HEK293T (cell line): Measurements from ENCODE around the gene MYADML2.

Experiments used
- CTCF ChIA-PET: fragments of 350-600 bp; formaldehyde crosslinking; extraction: SDS; loops from one replicate; lab custom pipeline; 2021; ENCODE audit warnings: antibody characterized with exemption, inconsistent platforms; lab: Yijun Ruan, JAX
- POLR2A ChIA-PET: fragments of 350-600 bp; formaldehyde crosslinking; extraction: SDS; loops from one replicate; lab custom pipeline; 2020; ENCODE audit warnings: antibody characterized with exemption, inconsistent platforms; lab: Yijun Ruan, JAX
- DNase-seq: peaks from one replicate; pipeline ENCODE4 v3.0.0; 2012; ENCODE audit warnings: mixed read lengths; ENCODE audit errors: extremely low spot score
- ARNT ChIP-seq: fragments of 450-650 bp; IDR thresholded peaks from 2 replicates; pipeline ENCODE4 v1.6.1; 2017; ENCODE audit warnings: mild to moderate bottlenecking
- BHLHE40 ChIP-seq: fragments of 450-650 bp; IDR thresholded peaks from 2 replicates; pipeline ENCODE4 v1.6.1; 2016; ENCODE audit warnings: mild to moderate bottlenecking, moderate library complexity, borderline replicate concordance
- CTBP1 ChIP-seq: fragments of 450-650 bp; IDR thresholded peaks from 2 replicates; pipeline ENCODE4 v1.6.1; 2016; ENCODE audit warnings: borderline replicate concordance
- ELF4 ChIP-seq: fragments of 450-650 bp; IDR thresholded peaks from 2 replicates; pipeline ENCODE4 v1.6.1; 2017; ENCODE audit warnings: antibody characterized with exemption
- FOXA1 ChIP-seq: fragments of 450-650 bp; IDR thresholded peaks from 2 replicates; pipeline ENCODE4 v1.6.1; 2016; ENCODE audit warnings: mild to moderate bottlenecking
- FOXK2 ChIP-seq: fragments of 450-650 bp; IDR thresholded peaks from 2 replicates; pipeline ENCODE4 v1.6.1; 2016; ENCODE audit warnings: mild to moderate bottlenecking
- FOXM1 ChIP-seq: fragments of 450-650 bp; IDR thresholded peaks from 2 replicates; pipeline ENCODE4 v1.6.1; 2017; ENCODE audit warnings: mild to moderate bottlenecking, borderline replicate concordance
- HDGF ChIP-seq: fragments of 450-650 bp; IDR thresholded peaks from 2 replicates; pipeline ENCODE4 v1.6.1; 2017; ENCODE audit warnings: antibody characterized with exemption, borderline replicate concordance
- L3MBTL2 ChIP-seq: fragments of 450-650 bp; conservative IDR thresholded peaks from 2 replicates; pipeline ENCODE4 v1.6.1; 2016; ENCODE audit warnings: mild to moderate bottlenecking
- LEF1 ChIP-seq: fragments of 450-650 bp; IDR thresholded peaks from 2 replicates; pipeline ENCODE4 v1.6.1; 2017; ENCODE audit warnings: mild to moderate bottlenecking, borderline replicate concordance
- NFRKB ChIP-seq: fragments of 450-650 bp; IDR thresholded peaks from 2 replicates; pipeline ENCODE4 v1.6.1; 2016; ENCODE audit warnings: mild to moderate bottlenecking, moderate library complexity
- SP1 ChIP-seq: fragments of 450-650 bp; IDR thresholded peaks from 2 replicates; pipeline ENCODE4 v1.6.1; 2017
- SUZ12 ChIP-seq: fragments of 450-650 bp; IDR thresholded peaks from 2 replicates; pipeline ENCODE4 v1.6.1; 2016; ENCODE audit warnings: mild to moderate bottlenecking
- TARDBP ChIP-seq: fragments of 450-650 bp; IDR thresholded peaks from 2 replicates; pipeline ENCODE4 v1.6.1; 2016
- ZNF384 ChIP-seq: fragments of 450-650 bp; IDR thresholded peaks from 2 replicates; pipeline ENCODE4 v1.6.1; 2016
- TF ChIP-seq, protein P1 (sequence below): fragments of 450-650 bp; IDR thresholded peaks from 2 replicates; pipeline ENCODE4 v1.6.1; 2016

The MYADML2 gene

DNA sequence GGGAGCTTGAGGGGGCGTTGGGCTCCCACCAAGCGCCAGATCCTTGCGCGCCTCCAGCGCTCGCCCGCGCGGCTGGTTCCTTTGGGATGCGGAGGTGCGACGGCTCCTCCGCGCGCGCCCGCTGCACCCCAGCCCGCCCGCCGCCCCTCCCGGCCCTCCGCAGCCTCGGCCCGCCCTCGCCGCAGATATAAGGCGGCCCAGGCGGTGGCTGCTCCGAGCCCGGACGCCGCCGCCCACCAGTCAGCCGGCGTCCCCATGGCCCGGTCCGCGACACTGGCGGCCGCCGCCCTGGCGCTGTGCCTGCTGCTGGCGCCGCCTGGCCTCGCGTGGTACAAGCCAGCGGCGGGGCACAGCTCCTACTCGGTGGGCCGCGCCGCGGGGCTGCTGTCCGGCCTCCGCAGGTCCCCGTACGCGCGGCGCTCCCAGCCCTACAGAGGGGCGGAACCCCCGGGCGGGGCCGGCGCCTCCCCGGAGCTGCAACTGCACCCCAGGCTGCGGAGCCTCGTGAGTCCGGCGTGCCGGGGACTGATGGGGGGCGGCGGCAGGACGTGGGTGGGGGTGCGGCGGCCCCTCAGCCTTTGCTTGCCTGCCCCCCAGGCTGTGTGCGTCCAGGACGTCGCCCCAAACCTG, 44.9 kb downstream of the MYADML2 start, which contains the start of gene NPB:
TSS of gene NPB (plus strand) at position 216 of the 630 bp plus-strand sequence. CDS start at position 256, 40 bp downstream.
- ChIA-PET CTCF (no interaction called here), POLR2A (no interaction called here)
- DNase-seq: no peak

DNA sequence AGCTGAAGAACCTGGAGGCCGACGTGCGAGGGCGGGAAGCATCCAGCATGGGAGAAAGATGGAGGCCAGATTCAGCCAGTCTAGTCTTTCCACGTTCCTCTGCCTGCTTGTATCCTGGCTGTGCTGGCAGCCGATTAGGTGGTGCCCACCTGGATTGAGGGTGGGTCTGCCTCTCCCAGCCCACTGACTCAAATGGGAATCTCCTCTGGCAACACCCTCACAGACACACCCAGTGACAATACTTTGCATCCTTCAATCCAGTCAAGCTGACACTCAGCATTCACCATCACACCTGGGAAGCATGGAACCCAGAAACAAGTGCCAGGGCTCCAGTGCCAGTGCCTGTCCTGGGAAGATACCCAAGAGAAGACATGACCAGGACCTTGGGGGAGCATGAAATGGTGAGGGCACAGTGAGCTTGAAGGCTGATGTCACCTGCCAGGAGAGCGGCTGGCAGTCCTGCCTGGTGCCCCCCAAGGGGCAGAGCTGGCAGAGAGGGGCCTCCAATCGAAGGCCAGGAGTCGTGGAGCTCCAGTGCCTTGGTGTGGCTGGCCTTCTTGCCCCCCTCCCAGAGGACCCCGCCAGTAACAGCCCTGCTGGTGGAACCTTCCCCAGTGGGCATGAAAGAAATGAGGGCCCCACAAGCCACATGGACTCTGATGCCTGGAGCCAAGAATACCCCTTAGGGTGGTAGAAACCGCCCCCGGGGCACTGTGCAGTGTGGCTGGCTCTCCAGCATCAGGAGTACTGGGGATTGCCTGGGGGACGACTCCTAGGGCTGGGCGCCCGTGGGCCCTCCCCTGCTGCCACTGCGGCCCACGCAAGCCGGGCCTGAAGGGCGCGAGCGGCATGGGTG, 45.6 kb downstream of the MYADML2 start:
- DNase-seq: no peak
- ChIA-PET POLR2A (no interaction called here), CTCF (no interaction called here)
- no peak for TF ChIP-seq HDGF
- no peak for TF ChIP-seq FOXA1
- TF ChIP-seq TARDBP: no peak
- TF ChIP-seq, protein P1, sequence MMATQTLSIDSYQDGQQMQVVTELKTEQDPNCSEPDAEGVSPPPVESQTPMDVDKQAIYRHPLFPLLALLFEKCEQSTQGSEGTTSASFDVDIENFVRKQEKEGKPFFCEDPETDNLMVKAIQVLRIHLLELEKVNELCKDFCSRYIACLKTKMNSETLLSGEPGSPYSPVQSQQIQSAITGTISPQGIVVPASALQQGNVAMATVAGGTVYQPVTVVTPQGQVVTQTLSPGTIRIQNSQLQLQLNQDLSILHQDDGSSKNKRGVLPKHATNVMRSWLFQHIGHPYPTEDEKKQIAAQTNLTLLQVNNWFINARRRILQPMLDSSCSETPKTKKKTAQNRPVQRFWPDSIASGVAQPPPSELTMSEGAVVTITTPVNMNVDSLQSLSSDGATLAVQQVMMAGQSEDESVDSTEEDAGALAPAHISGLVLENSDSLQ: no peak
- no peak for TF ChIP-seq ELF4
- no peak for TF ChIP-seq L3MBTL2
- no peak for TF ChIP-seq BHLHE40
- TF ChIP-seq FOXM1: no peak
- no peak for TF ChIP-seq LEF1
- TF ChIP-seq ZNF384: no peak
- no peak for TF ChIP-seq NFRKB
- no peak for TF ChIP-seq SUZ12
- TF ChIP-seq SP1: no peak
- no peak for TF ChIP-seq CTBP1
- no peak for TF ChIP-seq ARNT

More for the DNA sequence above, 44.9 kb downstream of the MYADML2 start, which contains the start of gene NPB:
- no peak for TF ChIP-seq FOXA1
- TF ChIP-seq ARNT: no peak
- no peak for TF ChIP-seq SUZ12
- TF ChIP-seq CTBP1: no peak
- TF ChIP-seq ZNF384: no peak
- no peak for TF ChIP-seq L3MBTL2
- TF ChIP-seq SP1: no peak
- no peak for TF ChIP-seq BHLHE40

DNA sequence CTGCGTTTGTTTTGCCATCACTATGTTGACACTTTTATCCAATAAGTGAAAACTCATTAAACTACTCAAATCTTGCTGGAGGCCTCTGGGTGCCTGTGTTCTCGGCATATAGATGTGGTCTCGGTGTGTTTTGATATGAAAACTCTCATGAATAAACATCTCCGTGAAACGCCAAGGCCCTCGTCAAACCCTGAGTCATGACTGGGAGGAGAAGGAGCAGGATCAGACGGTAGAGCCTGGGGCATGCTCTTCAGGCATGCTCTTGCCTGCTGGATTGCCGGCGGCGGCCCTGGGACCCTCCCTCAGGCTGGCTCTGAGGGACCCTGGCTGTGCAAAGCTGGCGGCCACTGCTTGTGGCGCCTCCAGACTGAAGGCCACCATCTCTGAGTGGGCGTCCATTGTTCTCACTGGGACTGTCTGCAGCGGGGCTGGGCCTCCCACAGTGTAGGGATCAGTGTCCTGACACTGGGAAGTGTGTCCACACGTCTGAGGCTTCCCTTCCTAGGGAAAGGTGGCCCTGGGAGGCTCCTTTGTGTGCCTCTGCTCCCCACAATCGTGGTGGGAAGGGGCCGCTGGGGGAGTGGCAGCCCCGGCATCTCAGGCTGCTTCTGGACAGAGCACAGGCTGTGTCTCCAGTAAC, 46.7 kb downstream of the MYADML2 start:
- CTCF ChIA-PET: no interaction called here

DNA sequence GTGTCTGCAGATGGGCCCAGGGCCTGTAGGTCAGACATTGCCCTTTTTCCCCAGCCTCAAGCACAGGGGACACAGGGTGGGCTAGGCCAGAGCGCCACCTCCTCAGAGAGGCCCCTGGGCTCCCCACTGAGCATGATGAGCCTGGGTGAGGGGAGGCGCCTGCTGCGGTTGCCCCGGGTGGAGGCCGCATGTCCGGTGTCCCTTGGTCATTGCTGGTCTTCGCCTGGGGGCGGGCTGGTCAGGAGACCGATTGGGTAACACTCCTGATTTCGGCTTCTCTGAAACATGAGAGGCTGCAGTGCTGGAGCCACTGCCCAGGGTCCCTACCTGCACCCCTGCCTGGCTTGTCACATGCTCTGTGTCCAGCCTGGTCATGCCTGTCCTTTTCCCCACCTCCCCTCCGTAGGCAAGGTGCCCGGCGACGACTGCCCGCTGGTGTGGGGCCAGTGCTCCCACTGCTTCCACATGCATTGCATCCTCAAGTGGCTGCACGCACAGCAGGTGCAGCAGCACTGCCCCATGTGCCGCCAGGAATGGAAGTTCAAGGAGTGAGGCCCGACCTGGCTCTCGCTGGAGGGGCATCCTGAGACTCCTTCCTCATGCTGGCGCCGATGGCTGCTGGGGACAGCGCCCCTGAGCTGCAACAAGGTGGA, 47.4 kb downstream of the MYADML2 start:
- ChIA-PET CTCF (no interaction called here), POLR2A (no interaction called here)
- no peak for DNase-seq
- TF ChIP-seq CTBP1: no peak
- TF ChIP-seq ELF4: no peak
- TF ChIP-seq NFRKB: no peak
- TF ChIP-seq FOXM1: no peak
- no peak for TF ChIP-seq SP1
- TF ChIP-seq BHLHE40: no peak
- no peak for TF ChIP-seq ZNF384
- no peak for TF ChIP-seq LEF1
- no peak for TF ChIP-seq HDGF
- TF ChIP-seq ARNT: no peak
- TF ChIP-seq, protein P1: no peak
- no peak for TF ChIP-seq FOXK2
- TF ChIP-seq FOXA1: no peak
- TF ChIP-seq TARDBP: no peak
- no peak for TF ChIP-seq SUZ12
- no peak for TF ChIP-seq L3MBTL2

More for the DNA sequence above, 46.7 kb downstream of the MYADML2 start:
- POLR2A ChIA-PET: no interaction called here
- no peak for TF ChIP-seq SUZ12
- no peak for DNase-seq

DNA sequence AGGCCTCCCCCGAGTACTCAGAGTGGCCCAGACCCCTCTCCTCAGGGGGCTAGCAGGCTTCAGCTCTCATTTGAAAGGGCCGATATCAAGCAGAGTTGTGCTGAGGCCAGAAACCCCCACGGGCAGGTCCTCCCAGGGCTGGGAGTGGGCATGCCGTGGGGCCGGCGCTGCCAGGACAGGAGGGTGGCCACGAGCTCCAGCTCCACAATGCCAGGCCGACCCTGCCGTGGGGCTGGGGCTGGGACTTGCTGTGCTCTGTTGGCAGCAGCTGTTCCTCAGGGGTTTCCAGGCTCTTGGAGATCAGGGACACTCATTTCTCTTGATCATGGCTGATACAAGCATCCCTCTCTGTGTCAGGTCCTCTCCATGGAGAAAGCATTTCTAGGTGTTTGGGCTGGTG, 48.1 kb downstream of the MYADML2 start:
- TF ChIP-seq ELF4 (no peak), SUZ12 (no peak), NFRKB (no peak), CTBP1 (no peak), HDGF (no peak), BHLHE40 (no peak), FOXK2 (no peak), ZNF384 (no peak), LEF1 (no peak), ARNT (no peak), L3MBTL2 (no peak)
- CTCF ChIA-PET: no interaction called here
- DNase-seq: no peak
- POLR2A ChIA-PET: no interaction called here
